ENCODE results near the gene HMBS.

GRCh38 chr11:119078675-119079420 is 5.8 kb upstream of the HMBS start:
- TF ChIP-seq CTCF (IDR thresholded peaks at IDR 0.05; ENCODE audit: insufficient read depth, low read depth, low read length) (no peak), EZH2 (IDR thresholded peaks at IDR 0.05; ENCODE audit: insufficient read depth, low read length) (no peak)
